ENCODE measurements around the gene ZNF789.
A peak's percentile ranks its signal among the peaks of the same experiment; 100 is the strongest.
"Not testable (repeated sequence)": the region's sequence is repeated elsewhere in the genome, so short reads cannot be mapped to it uniquely, and the experiment has no call there.

ZNF789 gene

DNA sequence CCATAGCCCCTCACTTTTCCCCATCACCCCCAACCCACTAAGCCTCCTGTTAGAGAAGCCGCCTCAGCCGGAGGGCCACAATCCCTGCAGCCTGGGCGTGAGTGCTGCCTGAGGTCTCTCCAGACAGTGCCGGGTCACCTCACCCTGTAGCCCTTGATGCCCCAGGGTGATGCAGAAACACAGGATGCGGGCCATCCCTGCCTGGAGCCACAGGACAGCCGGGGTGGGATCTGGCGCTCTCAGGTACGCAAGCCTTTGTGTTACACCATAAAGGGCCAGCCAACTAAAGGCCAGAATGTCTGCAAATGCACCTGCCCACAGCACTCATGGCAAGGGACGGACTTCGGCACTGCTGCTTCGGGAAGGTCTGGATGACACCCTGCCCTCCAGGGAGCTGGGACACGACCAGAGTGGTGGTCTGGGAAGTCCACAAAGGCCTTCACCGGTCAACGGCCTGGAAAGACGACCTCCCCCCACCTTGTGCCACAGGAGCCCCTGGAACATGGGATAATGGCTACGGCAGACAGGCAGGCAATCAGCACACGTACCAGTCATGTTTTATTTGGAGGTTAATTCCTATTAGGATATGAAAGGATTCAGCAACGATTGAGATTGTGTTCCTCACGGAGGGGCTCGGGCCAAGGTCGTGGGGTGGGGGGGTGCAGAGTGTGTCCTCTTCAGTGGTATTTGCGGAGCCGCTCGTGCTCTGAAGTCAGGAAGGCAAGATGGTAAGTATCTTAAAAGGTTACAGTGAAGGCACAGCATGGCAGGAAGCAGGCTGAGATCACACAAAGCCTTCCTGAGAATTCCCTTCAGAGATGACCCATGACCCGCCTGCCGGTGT, 14.8 kb upstream of the ZNF789 start:
- DNase-seq (ENCODE audit: low spot score), result no peak

DNA sequence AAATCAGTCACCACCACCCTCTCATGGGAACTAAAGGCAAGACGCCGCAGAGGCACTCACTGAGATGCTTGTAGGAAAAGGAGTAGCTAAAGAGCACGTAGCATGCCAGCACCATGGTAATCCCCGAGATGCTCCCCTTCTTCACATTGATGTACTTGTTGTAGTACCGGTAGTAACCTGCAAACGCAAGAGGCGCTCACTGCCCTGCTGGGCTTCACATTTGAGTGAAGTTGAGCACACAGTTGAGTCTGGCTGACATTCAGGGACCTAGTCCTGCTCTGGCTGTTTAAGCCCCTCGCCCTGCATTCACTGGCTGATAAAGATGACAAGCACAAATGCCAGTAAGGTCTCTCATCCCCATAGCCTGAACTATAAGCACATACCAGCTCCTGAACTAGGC, 13.6 kb upstream of the ZNF789 start:
- peak; percentile 37 for DNase-seq (ENCODE audit: low spot score)

GRCh38 chr7:99460651-99461050, 12.0 kb upstream of the ZNF789 start:
- DNase-seq (ENCODE audit: low spot score), result no peak

- DNase-seq (ENCODE audit: low spot score), result no peak
Observed at GRCh38 chr7:99461221-99461620, 11.5 kb upstream of the ZNF789 start.

- no peak for DNase-seq (ENCODE audit: low spot score)
Observed at GRCh38 chr7:99465421-99465768, 7.3 kb upstream of the ZNF789 start.

- no peak for DNase-seq (ENCODE audit: low spot score)
Observed at GRCh38 chr7:99468336-99468918, 4.3 kb upstream of the ZNF789 start.

GRCh38 chr7:99469381-99470065, 3.2 kb upstream of the ZNF789 start:
- DNase-seq (ENCODE audit: low spot score), result no peak

- peak; percentile 56 for DNase-seq (ENCODE audit: low spot score)
Observed at GRCh38 chr7:99473315-99473596, 566 bp downstream of the ZNF789 start.

- no peak for DNase-seq (ENCODE audit: low spot score)
Observed at GRCh38 chr7:99476107-99476506, 3.4 kb downstream of the ZNF789 start.

- no peak for DNase-seq (ENCODE audit: low spot score)
Observed at GRCh38 chr7:99478464-99479440, 6.1 kb downstream of the ZNF789 start.

DNA sequence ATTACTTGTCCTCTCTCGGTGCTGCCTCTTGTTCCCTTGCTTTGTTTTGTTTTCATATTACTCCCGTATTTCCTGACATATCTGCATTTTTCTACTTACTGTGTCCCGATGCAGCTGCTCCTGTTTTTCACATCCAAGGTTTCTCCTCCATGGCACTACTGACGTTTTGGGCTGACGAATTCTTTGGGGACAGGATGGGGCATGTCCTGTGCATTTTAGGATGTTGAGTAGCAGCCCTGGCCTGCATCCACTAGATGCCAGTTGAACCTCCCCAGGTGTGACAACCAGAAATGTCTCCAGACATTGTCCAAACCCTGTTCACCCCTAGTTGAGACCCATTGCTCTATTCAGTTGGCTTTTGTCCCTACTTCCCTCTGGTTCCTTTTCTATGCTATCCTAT, 12.4 kb downstream of the ZNF789 start:
- no peak for DNase-seq (ENCODE audit: low spot score)

GRCh38 chr7:99489235-99489634, 16.5 kb downstream of the ZNF789 start:
- no peak for DNase-seq (ENCODE audit: low spot score)

- DNase-seq (ENCODE audit: low spot score), result no peak
Observed at GRCh38 chr7:99490878-99491277, 18.2 kb downstream of the ZNF789 start.

DNA sequence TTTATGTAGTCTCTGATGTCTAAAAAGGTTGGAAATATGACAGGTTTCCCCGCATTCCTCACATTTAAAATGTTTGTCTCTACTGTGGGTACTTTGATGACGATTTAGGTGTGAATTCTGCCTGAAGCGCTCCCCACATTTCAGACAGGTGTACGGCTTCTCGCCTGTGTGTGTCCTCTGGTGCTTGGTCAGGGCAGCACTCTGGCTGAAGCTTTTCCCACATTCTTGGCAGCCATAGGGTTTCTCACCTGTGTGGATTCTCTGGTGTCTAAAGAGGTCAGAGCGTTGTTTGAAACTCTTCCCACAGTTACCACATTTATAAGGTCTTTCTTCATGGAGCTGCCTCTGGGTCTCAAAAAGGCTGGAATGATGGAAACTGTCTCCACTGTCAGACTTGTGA, 21.1 kb downstream of the ZNF789 start:
- no peak for DNase-seq (ENCODE audit: low spot score)

DNA sequence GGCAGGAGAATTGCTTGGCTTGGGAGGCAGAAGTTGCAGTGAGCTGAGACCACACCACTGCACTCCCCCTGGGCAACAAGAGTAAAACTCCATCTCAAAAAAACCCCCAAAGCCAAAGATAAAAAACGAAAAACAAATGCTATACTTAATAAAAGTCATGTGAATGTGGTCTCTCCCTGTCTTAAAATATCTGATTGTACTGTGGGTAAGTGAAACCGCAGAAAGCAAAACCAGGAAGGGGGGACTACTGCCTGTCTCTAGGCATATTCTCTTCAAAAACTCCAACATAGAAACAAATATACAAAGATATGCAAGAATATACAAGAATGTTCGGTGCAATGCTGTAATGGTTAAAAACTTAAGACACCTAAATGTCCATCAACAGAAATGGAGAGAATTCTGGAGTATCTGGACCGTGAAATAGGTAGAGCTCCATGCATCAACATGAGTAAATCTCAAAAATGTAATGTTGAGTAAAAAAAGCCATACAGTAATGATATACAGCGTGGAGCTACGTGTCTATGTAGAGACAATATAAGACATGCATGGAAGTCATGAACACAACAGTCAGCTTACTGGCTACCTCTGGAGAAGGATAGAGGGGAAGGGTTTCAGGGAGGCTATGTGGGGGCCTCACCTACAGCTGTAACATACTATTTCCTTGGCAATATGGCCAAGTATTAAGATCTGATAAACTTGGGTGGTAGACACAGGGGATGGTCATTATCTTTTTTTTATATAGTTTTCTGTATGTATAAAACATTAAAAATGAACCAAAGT, 25.3 kb downstream of the ZNF789 start:
- no peak for DNase-seq (ENCODE audit: low spot score)

DNA sequence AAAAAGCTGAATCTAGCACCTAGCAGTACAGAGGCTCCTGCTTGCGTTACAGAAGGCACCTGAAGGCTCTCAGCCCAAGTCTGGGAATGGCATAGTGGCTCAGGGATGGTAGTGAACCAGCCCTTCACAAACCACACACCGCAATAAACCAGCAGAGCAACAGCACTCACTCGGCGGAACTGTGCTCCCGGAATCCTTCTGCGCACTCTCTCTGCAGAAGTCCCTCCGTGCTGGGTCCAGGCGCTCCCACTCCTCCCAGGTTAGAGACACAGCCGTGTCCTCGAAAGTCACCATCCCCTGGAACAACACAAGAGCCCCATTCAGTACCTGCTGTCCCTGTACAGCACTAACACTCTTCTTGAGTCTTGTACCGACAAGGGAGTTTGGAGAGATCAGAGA, 25.9 kb downstream of the ZNF789 start:
- no peak for DNase-seq (ENCODE audit: low spot score)

DNA sequence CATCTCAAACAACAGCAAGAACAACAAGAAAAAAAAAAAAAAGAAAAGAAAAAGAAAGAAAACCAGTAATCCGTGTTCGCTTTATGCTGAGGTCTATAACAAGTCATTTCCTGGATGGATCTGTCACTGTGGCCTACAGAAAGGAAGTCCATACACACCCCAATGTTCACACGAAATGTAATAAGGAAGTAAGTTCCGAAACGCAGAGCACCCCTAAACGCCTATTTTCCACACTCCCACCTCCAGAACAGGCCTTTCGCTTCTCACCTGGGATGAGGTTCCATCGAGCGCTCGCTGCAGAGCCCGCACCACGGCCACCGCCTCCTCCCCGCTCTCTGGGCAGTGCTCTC, 26.7 kb downstream of the ZNF789 start:
- peak; percentile 29 for DNase-seq (ENCODE audit: low spot score)

- peak; percentile 92 for DNase-seq (ENCODE audit: low spot score)
Observed at GRCh38 chr7:99499721-99500636, 27.3 kb downstream of the ZNF789 start, which contains the start of gene ZNF394. Gene ZNF394 (minus strand): TSS chr7:99500281. CDS start chr7:99500093, 188 bp downstream.

DNA sequence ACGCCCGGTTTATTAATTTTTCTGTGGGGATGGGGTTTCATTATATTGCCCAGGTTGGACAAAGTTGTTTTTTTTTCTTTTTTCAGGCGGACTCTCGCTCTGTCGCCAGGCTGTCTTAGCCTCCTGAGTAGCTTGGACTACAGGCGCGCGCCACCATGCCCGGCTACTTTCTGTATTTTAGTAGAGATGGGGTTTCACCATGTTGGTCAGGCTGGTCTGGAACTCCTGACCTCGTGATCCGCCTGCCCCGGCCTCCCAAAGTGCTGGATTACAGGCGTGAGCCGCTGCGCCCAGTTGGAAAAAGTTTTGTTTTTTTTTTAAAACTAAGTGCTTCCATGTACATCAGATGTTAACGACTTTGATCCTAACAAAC, 27.9 kb downstream of the ZNF789 start:
- DNase-seq (ENCODE audit: low spot score), result no peak

GRCh38 chr7:99501236-99501635, 28.5 kb downstream of the ZNF789 start:
- DNase-seq (ENCODE audit: low spot score), result not testable (repeated sequence)

- DNase-seq (ENCODE audit: low spot score), result no peak
Observed at GRCh38 chr7:99504281-99504602, 31.6 kb downstream of the ZNF789 start.
